ENCODE data around the gene LIMS1.
"Not testable (repeated sequence)": the region's sequence is repeated elsewhere in the genome, so short reads cannot be mapped to it uniquely, and the experiment has no call there.

GRCh38 chr2:108665975-108666374, 131.7 kb downstream of the LIMS1 start:
- not testable (repeated sequence) for TF ChIP-seq CTCF, POLR2AphosphoS5, POLR2A (IDR thresholded peaks at IDR 0.05)

Data from prostate gland (tissue), 2 donors.